NCI-H2196 (cell line): Measurements from ENCODE around the gene ZNF132.
A peak's percentile ranks its signal among the peaks of the same experiment; 100 is the strongest.
"Not testable (repeated sequence)": the region's sequence is repeated elsewhere in the genome, so short reads cannot be mapped to it uniquely, and the experiment has no call there.

Experiments
- DNase-seq: peaks from one replicate; lab custom pipeline; 2025; ENCODE audit not compliant: unreplicated experiment; lab: John Stamatoyannopoulos, UW

ZNF132 gene

DNA sequence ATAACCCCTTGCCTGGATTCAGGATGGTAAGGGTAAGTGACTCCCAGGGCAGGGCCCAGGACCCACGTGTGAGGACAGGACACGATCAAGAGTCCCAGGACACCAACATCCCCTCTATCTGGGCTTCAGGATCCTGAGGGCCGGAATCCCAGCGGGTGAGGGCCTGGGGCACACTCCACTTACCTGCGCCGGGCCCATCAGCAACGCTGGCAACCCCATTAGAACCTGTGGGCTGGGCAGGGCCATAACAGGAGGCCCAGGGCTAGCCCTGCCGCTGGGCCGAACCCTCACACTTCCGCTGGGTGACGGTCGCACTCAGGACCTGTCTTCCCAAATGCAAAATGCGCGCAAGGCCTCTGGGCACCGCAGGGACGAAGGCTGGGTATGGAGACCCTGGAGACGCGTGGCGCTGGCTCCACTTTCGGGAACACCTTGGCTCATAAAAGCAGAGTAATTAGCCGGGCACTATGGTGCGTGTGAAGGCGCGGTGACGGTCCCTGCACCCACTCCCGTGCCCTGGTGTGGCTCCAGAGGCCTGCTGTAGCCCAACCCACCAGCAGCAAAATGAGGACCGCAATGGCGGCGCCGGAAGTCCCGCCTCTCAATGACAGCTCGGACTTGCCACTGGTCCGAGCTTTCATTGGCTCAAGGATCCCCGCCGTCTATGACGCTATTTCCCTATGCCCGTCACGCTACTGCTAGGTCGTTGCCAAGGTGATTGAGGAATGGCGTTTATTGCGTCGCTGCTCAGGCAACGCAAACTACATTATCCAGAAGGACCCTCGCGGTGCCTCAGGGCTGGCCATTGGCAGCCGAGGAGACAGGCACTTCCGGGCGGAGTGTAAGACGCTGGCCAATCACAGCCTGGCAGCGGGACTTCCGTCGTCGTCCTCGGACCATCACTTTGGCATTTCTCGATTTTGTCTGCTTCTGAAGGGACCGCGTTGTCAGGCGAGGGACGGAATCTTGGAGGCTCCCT is at the start of gene ZNF132:
TSS of gene ZNF132 (minus strand) at position 578 of the 979 bp plus-strand sequence. CDS start at position 246, 332 bp downstream.
- peak; percentile 83 for DNase-seq

DNA sequence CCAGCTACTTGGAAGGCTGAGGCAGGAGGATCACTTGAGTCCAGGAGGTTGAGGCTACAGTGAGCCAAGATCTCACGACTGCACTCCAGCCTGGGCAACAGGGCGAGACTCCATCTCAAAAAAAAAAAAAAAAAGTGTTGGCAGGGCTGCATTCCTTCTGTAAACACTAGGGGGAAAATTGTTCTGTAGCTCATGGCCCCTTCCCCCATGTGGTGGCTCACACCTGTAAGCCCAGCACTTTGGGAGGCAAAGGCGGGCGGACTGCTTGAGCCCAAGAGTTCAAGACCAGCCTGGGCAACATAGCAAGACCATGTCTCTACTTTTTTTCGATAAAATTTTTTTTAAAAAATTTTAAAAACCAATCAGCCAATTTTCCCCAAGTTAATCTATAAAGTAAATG is 44.4 kb upstream of the ZNF132 start:
- DNase-seq: not testable (repeated sequence)

DNA sequence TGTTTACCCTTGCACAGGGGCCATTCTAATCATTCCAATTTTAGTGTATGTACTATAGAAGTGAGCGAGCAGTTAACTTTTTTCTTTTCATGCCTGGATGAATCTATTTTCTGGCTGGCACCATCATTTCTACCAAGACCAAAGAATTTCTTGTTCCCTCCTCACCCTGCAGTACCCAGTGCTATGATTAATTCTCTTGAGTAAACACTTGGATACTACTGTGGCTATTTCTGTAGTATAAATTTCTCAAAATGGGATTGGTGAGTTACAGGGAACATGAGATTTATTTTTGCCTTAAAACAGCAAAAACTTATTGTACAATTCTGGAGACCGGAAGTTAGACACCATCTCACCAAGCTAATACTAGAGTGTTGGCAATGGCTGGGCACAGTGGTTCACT is 43.8 kb upstream of the ZNF132 start:
- no peak for DNase-seq

DNA sequence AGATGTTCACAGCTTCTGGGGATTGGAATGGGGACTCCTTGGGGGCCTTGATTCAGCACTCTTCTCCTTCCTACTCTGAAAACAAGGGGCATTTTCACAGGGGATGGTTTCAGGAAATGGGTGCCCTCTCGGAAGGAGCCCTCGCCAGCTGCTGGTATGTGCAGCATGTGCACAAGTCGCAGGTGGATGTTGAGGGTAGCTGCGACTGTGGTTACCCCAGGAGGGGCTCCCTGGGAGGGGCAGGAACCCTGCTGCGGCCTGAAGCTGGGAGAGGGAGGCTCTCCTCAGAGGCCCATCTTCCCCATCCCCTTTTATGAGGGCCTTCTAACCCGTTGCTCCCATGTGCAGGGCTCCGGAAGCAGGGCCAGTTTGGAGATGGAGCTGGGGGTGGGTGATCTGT is 42.4 kb upstream of the ZNF132 start:
- DNase-seq: no peak

DNA sequence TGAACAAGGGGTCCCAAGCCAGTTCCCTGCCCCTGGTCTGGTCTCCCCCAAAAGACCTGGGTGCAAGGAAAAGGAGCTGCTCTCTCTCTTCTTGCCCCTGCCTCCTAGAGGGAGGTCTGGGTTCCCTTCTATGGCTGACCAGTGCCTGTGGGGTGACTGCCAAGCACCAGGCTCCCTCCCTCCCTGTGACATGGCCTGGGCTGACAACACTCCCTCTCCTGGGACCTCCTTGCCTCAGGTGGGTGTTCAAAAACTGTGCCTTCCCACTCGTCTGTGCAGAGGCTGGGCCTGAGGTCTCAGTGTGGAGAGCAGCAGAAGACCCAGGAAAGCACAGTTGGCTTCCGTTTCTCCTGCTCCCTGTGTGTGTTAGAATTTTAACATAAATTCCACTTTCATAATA is 40.9 kb upstream of the ZNF132 start:
- no peak for DNase-seq

DNA sequence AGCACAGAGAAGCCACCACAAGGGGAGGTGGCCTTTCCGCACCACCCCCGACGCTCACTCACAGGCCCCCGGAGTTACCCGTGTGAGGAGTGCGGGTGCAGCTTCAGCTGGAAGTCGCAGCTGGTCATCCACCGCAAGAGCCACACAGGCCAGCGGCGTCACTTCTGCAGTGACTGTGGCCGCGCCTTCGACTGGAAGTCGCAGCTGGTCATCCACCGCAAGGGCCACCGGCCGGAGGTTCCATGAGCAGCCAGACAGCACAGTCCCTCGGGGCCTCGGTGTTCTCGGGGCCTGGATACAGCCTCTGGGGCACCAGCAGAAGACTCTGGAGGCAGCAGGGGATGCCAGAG is 40.5 kb upstream of the ZNF132 start:
- DNase-seq: no peak

DNA sequence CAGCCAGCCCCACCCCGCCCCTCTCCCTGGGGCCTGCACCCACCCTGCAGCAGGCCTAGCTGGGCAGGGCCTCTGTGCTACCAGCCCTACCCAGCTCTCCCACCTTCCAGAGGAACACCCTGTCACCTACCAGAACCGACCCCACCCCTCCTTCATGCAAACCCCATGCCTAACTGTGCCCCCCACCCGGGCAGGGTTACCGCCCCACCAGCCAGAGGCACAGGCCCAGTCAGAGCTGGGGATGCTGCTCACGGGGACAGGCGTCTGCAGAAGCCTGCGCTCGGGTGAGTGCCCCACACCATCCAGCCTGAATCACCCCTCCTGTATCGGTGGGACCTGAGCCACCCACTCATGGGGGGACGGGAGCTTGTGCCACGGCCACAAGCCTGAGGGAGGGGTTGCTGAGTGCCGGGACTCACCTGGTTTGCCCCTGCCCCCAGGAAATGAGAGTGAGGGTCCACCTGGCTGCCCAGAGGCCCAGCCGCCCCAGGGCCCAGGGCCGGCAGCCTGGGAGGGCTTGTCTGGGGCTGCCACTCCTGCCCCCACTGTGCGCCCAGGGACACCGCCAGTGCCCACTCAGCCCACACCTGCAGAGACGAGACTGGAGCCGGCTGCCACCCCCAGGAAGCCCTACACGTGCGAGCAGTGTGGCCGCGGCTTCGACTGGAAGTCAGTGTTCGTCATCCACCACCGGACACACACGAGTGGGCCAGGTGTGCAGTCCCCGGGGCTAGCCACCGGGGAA is 40.0 kb upstream of the ZNF132 start:
- no peak for DNase-seq

DNA sequence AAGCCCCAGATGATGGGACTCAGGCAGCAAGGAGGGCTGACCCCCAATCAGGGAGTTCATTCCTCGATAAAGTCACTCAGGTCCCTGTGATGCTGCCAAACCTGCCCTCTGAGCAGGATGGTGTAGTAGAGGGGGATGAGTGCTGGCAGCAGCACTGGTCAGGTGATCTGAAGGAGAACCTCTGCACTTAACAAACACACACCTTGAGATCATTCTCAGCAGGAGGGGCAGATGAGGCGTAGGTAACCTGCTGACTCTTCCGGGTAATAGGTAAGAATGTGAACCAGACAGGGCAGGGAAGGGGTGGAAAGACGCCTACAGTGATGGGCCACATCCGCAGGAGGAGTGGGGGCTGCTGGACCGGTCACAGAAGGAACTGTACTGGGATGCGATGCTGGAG is 39.4 kb upstream of the ZNF132 start:
- no peak for DNase-seq

DNA sequence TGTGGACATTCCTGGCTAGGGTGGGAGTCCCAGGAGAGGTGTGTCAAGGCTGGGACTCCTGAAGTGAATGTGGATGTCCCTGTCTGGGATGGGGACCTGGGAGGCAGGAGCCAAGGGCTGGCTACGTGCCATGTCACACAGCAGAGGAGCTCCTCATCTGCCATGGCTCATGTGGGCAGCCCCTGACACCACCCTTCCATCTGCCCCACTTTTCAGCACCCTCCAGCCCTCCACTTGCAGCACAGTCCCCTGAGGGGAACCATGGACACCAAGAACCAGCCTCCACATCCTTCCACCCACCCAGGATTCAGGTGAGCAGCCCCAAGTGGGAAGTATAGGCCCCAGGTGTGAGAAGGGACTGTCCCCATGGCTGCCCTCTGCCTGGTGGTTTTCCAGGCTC is 37.9 kb upstream of the ZNF132 start:
- DNase-seq: no peak

DNA sequence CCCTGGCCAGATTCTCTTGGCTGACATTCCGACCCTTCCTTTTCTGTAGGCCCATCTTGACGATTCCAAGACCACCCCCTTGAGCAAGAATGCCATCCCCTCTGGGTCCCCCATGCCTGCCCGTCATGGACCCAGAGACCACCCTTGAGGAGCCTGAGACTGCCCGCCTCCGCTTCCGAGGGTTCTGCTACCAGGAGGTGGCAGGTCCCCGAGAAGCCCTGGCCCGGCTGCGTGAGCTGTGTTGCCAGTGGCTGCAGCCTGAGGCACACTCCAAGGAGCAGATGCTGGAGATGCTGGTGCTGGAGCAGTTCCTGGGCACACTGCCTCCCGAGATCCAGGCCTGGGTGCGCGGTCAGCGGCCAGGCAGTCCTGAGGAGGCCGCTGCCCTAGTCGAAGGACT is 37.2 kb upstream of the ZNF132 start:
- DNase-seq: no peak

DNA sequence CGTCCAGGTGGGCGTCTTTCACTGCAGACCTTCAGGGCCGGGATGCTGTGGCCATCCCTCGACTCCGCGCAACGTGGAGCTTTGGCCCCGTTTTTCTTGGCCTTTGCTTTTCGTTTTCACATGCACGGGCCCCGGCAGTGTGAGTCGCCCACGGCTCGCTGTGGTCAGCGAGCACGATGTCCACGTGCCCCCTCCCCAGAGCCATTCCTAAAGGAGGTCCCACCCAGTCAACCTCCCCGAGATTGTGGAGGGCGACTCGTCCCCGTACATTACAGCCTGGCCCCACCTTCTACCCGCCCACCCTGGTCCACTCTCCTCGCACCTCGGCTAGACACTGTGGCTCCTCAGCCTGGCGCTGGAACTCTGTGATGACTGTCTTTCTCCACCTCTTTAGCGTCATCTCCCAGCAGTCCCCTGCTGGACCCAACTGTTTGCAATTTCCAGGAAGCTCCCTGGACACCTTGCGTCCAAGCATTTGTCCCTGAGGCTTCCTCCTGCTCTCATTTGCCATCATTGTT is 36.6 kb upstream of the ZNF132 start:
- DNase-seq: peak; percentile 42

DNA sequence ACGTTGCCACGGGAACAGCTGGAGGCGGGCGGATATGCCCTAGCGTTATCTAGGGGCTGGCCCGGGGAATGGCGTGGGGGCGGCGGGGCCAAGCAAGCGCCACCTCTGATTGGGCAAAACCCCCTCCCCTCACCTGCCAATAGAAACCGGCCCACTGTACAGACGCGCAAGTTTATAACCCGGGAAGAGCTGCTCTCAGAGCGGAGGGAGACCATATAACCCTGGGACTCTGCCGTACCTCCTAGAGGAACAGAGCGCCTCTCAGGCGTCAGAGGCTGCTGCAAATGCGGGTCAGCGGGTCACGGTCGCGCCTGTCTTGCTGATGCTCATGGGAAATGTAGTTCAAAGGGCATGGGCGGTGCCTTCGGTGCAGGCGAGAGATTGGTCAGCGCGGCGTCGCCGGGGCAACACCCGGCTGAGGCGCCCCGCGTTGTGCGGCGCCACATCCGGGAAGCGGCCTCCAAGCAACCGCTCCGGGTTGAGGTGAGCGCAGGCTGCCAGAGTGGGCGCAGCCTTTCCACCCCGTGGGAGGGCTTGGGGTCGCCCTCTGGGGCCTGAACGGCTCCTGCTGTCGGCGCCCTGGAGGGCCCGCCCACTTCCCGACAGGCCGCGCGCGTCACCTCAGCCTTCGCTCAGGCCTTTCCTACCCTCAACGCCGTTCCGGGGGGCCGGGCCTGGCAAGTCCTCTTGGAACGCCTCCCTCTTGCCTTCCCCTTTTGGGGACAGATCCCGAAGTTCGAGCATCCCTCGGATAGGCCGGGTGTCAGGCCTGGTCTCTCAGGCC is 36.0 kb upstream of the ZNF132 start, which contains the start of gene ZNF446:
TSS of gene ZNF446 (plus strand) at position 639 of the 784 bp plus-strand sequence. CDS start 867 bp downstream, outside the sequence.
- DNase-seq: peak; percentile 97

DNA sequence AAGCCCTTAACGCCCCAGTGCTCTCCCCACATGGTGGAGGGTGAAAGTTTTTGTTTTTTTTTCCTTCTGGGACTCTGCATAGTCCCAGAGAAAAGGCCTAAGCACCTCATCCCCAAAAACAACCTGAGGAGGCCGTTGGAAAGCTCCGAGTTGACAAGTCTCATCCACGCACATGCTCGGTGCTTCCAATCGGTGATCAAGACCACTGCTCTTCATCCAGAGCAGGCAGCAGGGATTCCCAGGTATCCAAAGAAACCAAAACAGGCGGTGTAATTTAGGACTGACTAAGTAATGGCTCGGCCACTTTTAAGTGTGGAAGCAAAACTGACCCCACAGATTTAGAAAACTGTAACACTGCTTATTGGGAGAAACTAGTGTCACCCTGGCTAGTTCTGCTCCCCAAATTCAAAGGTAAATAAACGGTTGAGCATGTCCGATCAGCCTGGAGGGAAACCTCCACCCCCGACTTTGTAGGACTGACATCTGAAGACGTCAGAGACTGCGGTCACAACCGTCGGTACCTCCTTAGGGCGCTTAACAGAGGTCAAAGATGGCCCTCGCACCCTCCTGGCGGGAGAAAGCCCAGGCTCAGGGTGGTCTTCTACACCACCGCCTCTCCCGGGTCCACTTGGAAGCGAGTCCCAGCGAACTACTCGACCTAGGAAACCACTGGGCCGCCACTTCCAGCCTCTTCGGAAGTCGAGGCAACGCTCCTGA is 35.2 kb upstream of the ZNF132 start:
- no peak for DNase-seq

DNA sequence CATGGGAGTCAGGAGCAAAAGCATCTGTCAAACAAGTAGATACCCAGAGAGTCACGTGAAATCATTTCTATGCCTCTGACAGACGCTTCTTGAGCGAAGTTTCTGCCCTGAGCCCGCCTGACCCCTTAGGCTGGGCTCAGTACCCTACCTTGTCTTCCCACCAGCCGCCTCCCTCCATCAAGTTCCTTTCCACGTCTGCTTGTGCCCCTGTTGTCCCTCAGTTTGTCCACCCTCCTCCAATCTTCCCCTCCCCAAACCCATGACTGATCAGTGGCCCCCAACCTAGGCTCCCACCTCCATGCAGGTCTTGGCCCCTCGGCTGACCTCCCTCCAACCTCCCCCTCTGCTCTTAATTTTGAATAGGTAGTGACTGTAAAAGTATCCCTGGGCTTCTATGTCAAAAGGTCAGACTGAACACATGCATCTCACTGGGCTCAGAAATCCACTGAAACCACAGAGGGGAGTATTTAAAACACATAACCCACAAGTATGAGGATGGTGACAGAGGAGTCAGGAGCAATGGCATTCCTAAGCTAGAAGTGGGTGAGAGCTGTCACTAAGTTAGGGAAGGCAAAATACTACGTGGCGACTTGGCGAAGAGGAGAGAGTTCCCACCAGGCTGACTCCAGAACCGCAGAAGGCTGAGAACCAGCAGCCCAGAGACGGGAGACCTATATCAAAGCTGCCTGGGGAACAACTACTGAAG is 34.5 kb upstream of the ZNF132 start:
- no peak for DNase-seq

DNA sequence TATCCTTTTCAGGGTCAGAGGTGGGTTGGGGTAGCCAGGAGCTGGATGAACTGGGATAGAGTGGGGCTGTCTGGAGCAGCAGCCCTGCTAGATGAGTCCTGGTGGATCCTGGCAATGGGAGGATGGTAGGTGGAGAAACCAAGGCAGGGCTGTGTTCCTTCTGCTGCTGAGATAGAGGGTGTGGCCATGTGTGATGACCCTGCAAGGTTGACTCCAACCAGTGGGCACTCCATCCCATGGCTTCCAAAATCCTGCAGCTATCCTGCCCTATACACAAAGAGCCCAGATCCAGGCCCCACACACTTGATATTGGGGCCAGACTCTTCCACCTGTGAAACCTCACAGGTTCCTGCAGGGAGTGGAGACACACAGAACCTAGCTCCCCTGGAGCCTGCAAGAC is 33.8 kb upstream of the ZNF132 start:
- no peak for DNase-seq

DNA sequence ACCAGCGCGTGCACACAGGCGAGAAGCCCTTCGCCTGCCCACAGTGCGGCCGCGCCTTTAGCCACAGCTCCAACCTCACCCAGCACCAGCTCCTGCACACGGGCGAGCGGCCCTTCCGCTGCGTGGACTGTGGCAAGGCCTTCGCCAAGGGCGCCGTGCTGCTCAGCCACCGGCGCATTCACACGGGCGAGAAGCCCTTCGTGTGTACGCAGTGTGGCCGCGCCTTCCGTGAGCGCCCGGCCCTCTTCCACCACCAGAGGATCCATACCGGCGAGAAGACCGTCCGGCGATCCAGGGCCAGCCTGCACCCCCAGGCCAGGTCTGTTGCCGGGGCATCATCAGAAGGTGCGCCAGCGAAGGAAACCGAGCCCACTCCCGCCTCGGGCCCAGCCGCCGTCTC is 31.8 kb upstream of the ZNF132 start:
- no peak for DNase-seq

DNA sequence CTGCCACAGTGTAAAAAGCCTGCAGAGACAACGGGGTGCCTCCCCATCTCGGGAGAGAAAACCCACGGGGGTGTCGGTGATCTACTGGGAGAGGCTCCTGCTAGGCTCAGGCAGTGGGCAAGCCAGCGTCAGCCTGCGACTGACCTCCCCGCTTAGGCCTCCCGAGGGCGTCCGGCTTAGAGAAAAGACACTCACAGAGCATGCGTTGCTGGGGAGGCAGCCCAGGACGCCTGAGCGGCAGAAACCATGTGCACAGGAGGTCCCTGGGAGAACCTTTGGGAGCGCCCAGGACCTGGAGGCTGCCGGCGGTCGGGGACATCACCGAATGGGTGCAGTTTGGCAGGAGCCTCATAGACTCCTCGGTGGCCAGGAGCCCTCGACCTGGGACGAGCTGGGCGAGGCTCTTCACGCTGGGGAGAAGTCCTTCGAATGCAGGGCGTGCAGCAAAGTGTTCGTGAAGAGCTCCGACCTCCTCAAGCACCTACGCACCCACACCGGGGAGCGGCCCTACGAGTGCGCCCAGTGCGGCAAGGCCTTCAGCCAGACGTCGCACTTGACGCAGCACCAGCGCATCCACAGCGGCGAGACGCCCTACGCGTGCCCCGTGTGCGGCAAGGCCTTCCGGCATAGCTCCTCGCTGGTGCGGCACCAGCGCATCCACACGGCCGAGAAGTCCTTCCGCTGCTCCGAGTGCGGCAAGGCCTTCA is 31.0 kb upstream of the ZNF132 start:
- not testable (repeated sequence) for DNase-seq

DNA sequence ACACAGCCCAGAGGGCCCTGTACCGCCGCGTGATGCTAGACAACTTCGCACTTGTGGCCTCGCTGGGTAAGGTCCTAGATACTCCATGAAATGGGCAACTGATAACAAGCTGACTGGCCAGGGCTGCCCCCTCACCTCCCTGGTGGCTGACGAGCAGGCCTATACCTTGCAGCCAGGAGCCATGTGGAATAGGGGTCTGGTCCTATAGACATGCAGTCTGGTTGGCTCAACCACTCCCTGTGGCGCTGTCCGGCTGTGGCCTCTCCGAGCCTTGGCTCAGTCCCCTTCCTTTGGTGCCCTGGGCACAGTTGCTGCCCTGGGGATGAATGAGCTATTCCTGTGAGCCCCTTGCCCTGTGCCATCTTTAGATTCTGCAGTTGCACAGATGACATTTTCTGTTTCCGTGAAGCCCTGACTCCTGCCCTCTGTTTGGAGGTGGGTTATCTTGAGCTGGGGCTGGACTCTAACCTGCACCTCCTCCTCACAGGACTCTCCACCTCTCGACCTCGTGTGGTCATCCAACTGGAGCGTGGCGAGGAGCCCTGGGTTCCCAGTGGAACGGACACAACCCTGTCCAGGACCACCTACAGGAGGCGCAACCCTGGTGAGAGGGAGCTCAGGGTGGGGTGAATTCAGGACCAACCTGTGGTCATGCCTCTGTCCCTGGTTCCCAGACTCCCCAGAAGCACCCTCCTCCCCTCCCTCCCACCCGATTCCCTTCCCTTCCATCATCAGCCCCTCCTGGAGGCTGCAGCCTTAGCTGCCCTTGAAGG is 29.5 kb upstream of the ZNF132 start:
- no peak for DNase-seq
